CD14-positive monocyte (primary cell): ENCODE measurements around the gene CRB2. TPM values are rescaled to one million over a fixed set of nuclear protein-coding genes. Genes with fewer than 3 reads are reported as not detected.
A peak's percentile ranks its signal among the peaks of the same experiment; 100 is the strongest.

Experiments used
- DNase-seq, 3 donors: peaks; one replicate each; pipeline ENCODE4 v3.0.0-alpha.2; 2011 to 2022
- H2AFZ ChIP-seq: 2 replicates; pipeline ENCODE4 v1.6.0; 2012; ENCODE audit warnings: mild to moderate bottlenecking, low read depth, low read length, inconsistent platforms; ENCODE audit not compliant: insufficient read depth, poor library complexity, severe bottlenecking
- H3K27ac ChIP-seq, 2 donors: 1 replicate in 1 of 2; 2 replicates in 1 of 2; pipeline ENCODE4 v1.5.1; 2012 to 2013; ENCODE audit warnings: low read length in 2 of 2, control low read depth in 1 of 2, inconsistent platforms in 1 of 2, low read depth in 1 of 2, mild to moderate bottlenecking in 1 of 2
- H3K27me3 ChIP-seq, 2 donors: one replicate each; pipeline versions ENCODE4 v1.6.0 to v1.6.1; 2011 to 2013; ENCODE audit warnings: low read length in 2 of 2; ENCODE audit not compliant: control insufficient read depth in 2 of 2, insufficient read depth in 2 of 2
- H3K36me3 ChIP-seq, 2 donors: replicated peaks in 1 of 2; 1 replicate in 1 of 2; 2 replicates in 1 of 2; pipeline versions ENCODE4 v1.5.1 to v1.6.1; 2012 to 2013; ENCODE audit warnings: low read length in 2 of 2, control low read depth in 1 of 2, inconsistent platforms in 1 of 2, mild to moderate bottlenecking in 1 of 2; ENCODE audit not compliant: insufficient read depth in 2 of 2, control insufficient read depth in 1 of 2
- H3K4me1 ChIP-seq, 2 donors: 1 replicate in 1 of 2; 2 replicates in 1 of 2; pipeline versions ENCODE4 v1.5.1 to v1.6.1; 2012 to 2013; ENCODE audit warnings: low read length in 2 of 2, control low read depth in 1 of 2, inconsistent platforms in 1 of 2, mild to moderate bottlenecking in 1 of 2, moderate library complexity in 1 of 2; ENCODE audit not compliant: insufficient read depth in 2 of 2, control insufficient read depth in 1 of 2
- H3K4me2 ChIP-seq: replicated peaks from 2 replicates; pipeline ENCODE3; 2012; ENCODE audit warnings: low read length, moderate library complexity, mild to moderate bottlenecking; ENCODE audit not compliant: poor library complexity, severe bottlenecking; ENCODE audit errors: extremely low read depth
- H3K4me3 ChIP-seq, 3 experiments: fragments of 200-600 bp in 1 of 3; sonication (generic) in 1 of 3; replicated peaks in 1 of 3; 1 replicate in 2 of 3; 2 replicates in 1 of 3; pipeline ENCODE4 v1.5.1; 2011 to 2013; ENCODE audit warnings: low read length in 3 of 3, mild to moderate bottlenecking in 3 of 3, control low read depth in 2 of 3, low read depth in 2 of 3, inconsistent platforms in 1 of 3, moderate library complexity in 1 of 3
- H3K79me2 ChIP-seq: 2 replicates; pipeline ENCODE4 v1.6.0; 2012; ENCODE audit warnings: mild to moderate bottlenecking, control low read depth, inconsistent platforms, low read length, moderate library complexity; ENCODE audit not compliant: insufficient read depth
- H3K9ac ChIP-seq: 2 replicates; pipeline ENCODE4 v1.6.0; 2017; ENCODE audit warnings: low read length, mild to moderate bottlenecking; ENCODE audit not compliant: insufficient read depth, poor library complexity, severe bottlenecking
- H3K9me3 ChIP-seq, 2 donors: replicated peaks in 1 of 2; 1 replicate in 1 of 2; 2 replicates in 1 of 2; pipeline versions ENCODE4 v1.5.1 to v1.6.1; 2012 to 2013; ENCODE audit warnings: low read length in 2 of 2, control low read depth in 1 of 2; ENCODE audit not compliant: control insufficient read depth in 1 of 2, insufficient read depth in 1 of 2
- H4K20me1 ChIP-seq: 2 replicates; pipeline ENCODE4 v1.6.0; 2012; ENCODE audit warnings: mild to moderate bottlenecking, low read length, control low read depth, moderate library complexity; ENCODE audit not compliant: insufficient read depth
- H3K27ac Mint-ChIP-seq, 7 donors: one replicate each; pipeline ENCODE4 v1.8.0; 2020; ENCODE audit warnings: mild to moderate bottlenecking in 7 of 7, mixed read lengths in 7 of 7, moderate library complexity in 6 of 7, inconsistent platforms in 2 of 7
- H3K27me3 Mint-ChIP-seq, 3 donors: one replicate each; pipeline ENCODE4 v1.8.0; 2021 to 2022; ENCODE audit warnings: low read depth in 3 of 3, mild to moderate bottlenecking in 3 of 3, mixed read lengths in 3 of 3, moderate library complexity in 3 of 3, inconsistent platforms in 1 of 3
- H3K36me3 Mint-ChIP-seq, 2 donors: one replicate each; pipeline ENCODE4 v1.8.0; 2020; ENCODE audit warnings: mixed read lengths in 2 of 2, inconsistent platforms in 1 of 2, mild to moderate bottlenecking in 1 of 2
- H3K4me1 Mint-ChIP-seq: one replicate; pipeline ENCODE4 v1.8.0; 2020; ENCODE audit warnings: mild to moderate bottlenecking, mixed read lengths
- H3K4me3 Mint-ChIP-seq, 2 donors: one replicate each; pipeline ENCODE4 v1.8.0; 2020; ENCODE audit warnings: mild to moderate bottlenecking in 2 of 2, mixed read lengths in 2 of 2, moderate library complexity in 1 of 2
- H3K9me3 Mint-ChIP-seq, 7 donors: one replicate each; pipeline ENCODE4 v1.8.0; 2020 to 2022; ENCODE audit warnings: mixed read lengths in 7 of 7, mild to moderate bottlenecking in 6 of 7, moderate library complexity in 6 of 7, inconsistent platforms in 2 of 7
- CTCF ChIP-seq: fragments of 200-600 bp; IDR thresholded peaks from one replicate; pipeline ENCODE4 v1.8.0; 2022; ENCODE audit warnings: antibody characterized with exemption, mild to moderate bottlenecking
- WGBS: methylation state at CpG from one replicate; pipeline ENCODE4 v1.1.5; 2013; ENCODE audit warnings: missing lambda C conversion rate; ENCODE audit not compliant: insufficient coverage; 5-methylcytosine and 5-hydroxymethylcytosine counted together
- intact Hi-C, 2 donors: fragments of 100-400 bp; cut with micrococcal nuclease; formaldehyde crosslinking; loops; one replicate each; pipeline versions ENCODE4 v1.15.0 to v1.15.1; 2023
- polyA plus RNA-seq, 3 donors: library from polyadenylated mRNA; depleted of rRNA in 1 of 3; unstranded in 2 of 3; stranded (reverse) in 1 of 3; fragments of 300-500 nt in 2 of 3; fragments of >200 nt in 1 of 3; fragmentation: Illumina TruSeq in 2 of 3; gene quantifications; 1 replicate in 2 of 3; 2 replicates in 1 of 3; pipeline ENCODE4 v1.2.3, GENCODE V29; 2012 to 2021

Gene CRB2
- polyA plus RNA-seq, 3 donors, result not detected

- intact Hi-C loops, result no loop called here
- H3K36me3 Mint-ChIP-seq, result peaks cover 54 to 72% of the 10 kb centered on the region in 2 donors
Observed at GRCh38 chr9:123407217-123407851, 51.3 kb downstream of the CRB2 start.

More at GRCh38 chr9:123407217-123407851, 51.3 kb downstream of the CRB2 start:
- H3K9me3 Mint-ChIP-seq, result no peaks in the 10 kb centered on the region
- Histone ChIP-seq H3K27me3 (no peaks in the 10 kb centered on the region), H3K4me1 (no peaks in the 10 kb centered on the region), H4K20me1 (peaks cover 22% of the 10 kb centered on the region), H2AFZ (no peak overlapping the region), H3K9ac (no peak overlapping the region), H3K27ac (no peak overlapping the region), H3K4me3 (no peak overlapping the region), H3K36me3 (peaks cover 47 to 77% of the 10 kb centered on the region in 2 donors), H3K79me2 (no peaks in the 10 kb centered on the region), H3K9me3 (no peaks in the 10 kb centered on the region), H3K4me2 (no peak overlapping the region)
- no peak for TF ChIP-seq CTCF
- DNase-seq, result no peak
- H3K27ac Mint-ChIP-seq, result peak overlapping the region in 1 of 7 donors; percentile 26
- no peaks in the 10 kb centered on the region for H3K4me1 Mint-ChIP-seq
- no peak overlapping the region for H3K4me3 Mint-ChIP-seq
- H3K27me3 Mint-ChIP-seq, result peaks cover 0 to 2% (median 0%) of the 10 kb centered on the region in 3 donors
- 95% methylated on average over 13 of the region's 20 CpGs for WGBS
